Measurements from ENCODE around the gene RTP1.

RTP1 gene

DNA sequence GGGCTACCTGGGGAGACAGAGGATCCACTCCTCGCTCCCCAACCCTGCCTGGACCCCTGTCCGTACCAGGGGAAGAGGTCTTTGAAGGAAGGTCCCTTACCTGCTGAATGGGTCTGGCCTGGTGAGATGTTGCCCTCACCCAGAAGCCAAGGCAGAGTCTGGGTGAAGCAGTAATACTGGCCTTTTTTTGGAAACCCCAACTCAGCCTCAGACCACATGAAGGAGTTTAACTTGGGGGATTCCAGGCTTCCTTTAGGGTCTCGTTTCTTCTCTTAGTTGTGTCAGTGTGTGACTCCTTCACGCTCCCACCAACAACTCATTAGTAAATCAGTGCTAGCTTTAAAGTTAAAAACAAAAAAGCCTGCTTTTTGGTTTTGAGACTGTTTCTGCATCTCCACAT is 45.6 kb downstream of the RTP1 start:
- no peak for DNase-seq

DNA sequence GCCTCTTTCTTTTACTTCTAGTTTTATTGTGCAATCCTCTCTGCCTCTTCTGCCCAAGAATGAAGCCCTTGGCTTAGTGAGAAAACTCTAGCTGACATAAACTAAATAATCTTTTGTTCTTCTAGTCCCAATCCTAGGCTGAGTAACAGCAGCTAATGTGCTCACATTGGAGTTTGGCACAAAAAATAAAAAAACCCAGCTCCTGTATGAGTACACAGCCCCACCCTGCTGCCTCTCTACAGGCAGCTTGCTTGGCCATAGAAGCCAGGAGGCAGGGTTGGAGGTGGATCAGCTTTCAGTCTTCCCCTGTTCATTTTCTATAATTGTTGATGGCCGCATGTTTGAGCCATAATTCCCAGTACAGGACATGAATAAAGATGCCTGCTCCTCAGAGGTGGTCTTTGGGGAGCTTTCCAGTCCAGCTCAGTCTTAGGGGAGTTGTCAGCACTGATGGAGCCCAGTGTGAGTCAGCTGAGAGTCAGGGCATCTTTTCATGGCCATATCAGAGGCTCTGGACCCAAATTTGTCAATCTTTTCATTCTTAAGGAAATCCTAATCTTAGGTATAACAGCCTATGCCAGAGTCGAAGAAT is 46.7 kb downstream of the RTP1 start:
- DNase-seq, result peak; percentile 50

DNA sequence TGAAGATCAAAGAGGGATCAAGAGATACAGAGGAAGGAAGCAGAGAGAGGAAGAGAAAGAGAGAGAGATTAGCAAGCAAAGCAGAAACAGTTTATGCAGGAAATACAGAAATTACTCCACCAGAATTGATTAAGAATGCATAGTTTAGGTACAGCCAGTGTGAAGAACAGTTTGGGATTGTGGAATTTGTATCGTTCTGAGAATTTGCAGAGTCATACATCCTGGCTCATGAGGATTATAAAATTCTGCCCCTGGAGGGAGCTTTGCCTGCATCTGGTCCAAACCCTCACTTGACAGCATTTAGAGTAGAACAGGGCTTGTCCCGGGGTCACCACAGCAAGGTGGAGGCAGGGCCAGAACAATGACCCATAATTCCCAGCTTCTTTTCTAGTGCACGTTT is 50.1 kb downstream of the RTP1 start:
- DNase-seq, result peak; percentile 38

All from fibroblast of skin of scalp (primary cell).